GM12878 (cell line): ENCODE measurements around the gene VANGL1. TPM values are rescaled to one million over a fixed set of nuclear protein-coding genes. Genes with fewer than 3 reads are reported as not detected.

Experiments
- ATAC-seq: fragments of 200-7000 bp; cut with Tn5 transposase; 3 replicates; pipeline ENCODE4 v1.9.1; 2020; ENCODE audit warnings: mild to moderate bottlenecking, moderate library complexity
- BruUV-seq: library from RNA; stranded (reverse); fragments of 400-500 nt; replicated peaks from 2 replicates; lab custom pipeline; 2021; lab: Mats Ljungman, UMichigan
- CTCF ChIA-PET: fragments of 300-600 bp; sonication (Branson Sonifier 250); formaldehyde crosslinking; extraction: SDS; loops from one replicate; lab custom pipeline; 2021; ENCODE audit warnings: inconsistent platforms; lab: Yijun Ruan, JAX
- POLR2A ChIA-PET: fragments of 350-600 bp; formaldehyde crosslinking; extraction: SDS; loops from one replicate; lab custom pipeline; 2021; ENCODE audit warnings: inconsistent platforms; lab: Charles Lee
- RAD21 ChIA-PET: fragments of 300-600 bp; sonication (Branson Sonifier 250); formaldehyde crosslinking; loops from one replicate; lab custom pipeline; 2023; ENCODE audit warnings: antibody characterized with exemption; ENCODE audit not compliant: unreplicated experiment; lab: Charles Lee
- SMC1A ChIA-PET: fragments of 300-600 bp; sonication (Branson Sonifier 250); formaldehyde crosslinking; loops from one replicate; lab custom pipeline; 2023; ENCODE audit not compliant: unreplicated experiment, uncharacterized antibody; lab: Charles Lee
- DNase-seq: peaks from one replicate; pipeline ENCODE4 v3.0.0-alpha.2; 2011; ENCODE audit warnings: low read depth, low spot score
- FAIRE-seq: peaks from 3 replicates; lab custom pipeline; 2011; peaks lifted over from hg19 to GRCh38; lab: Jason Lieb, UNC
- H2AFZ ChIP-seq: 2 replicates; pipeline ENCODE4 v1.6.0; 2011; ENCODE audit warnings: low read depth, low read length, control low read depth; ENCODE audit not compliant: control insufficient read depth
- H3K27ac ChIP-seq: 2 replicates; pipeline ENCODE4 v1.5.1; 2011; ENCODE audit warnings: control low read depth; ENCODE audit not compliant: control insufficient read depth, insufficient read depth
- H3K27me3 ChIP-seq, 2 experiments: replicated peaks in 1 of 2; 2 replicates each; pipeline versions ENCODE4 v1.6.0 to v1.6.1; 2011; ENCODE audit warnings: low read length in 1 of 2; ENCODE audit not compliant: control insufficient read depth in 2 of 2, insufficient read depth in 2 of 2
- H3K36me3 ChIP-seq, 2 experiments: 2 replicates each; pipeline ENCODE4 v1.5.1; 2011; ENCODE audit warnings: low read length in 1 of 2; ENCODE audit not compliant: control insufficient read depth in 2 of 2, insufficient read depth in 2 of 2
- H3K4me1 ChIP-seq: 2 replicates; pipeline ENCODE4 v1.6.1; 2011; ENCODE audit warnings: mild to moderate bottlenecking, low read length, moderate library complexity, mixed read lengths; ENCODE audit not compliant: control insufficient read depth, insufficient read depth
- H3K4me2 ChIP-seq: 2 replicates; pipeline ENCODE4 v1.6.0; 2011; ENCODE audit warnings: control low read depth; ENCODE audit not compliant: control insufficient read depth, insufficient read depth
- H3K4me3 ChIP-seq: fragments of 200-600 bp; sonication (generic); 2 replicates; pipeline ENCODE4 v1.5.1; 2016
- H3K79me2 ChIP-seq: 2 replicates; pipeline ENCODE4 v1.6.0; 2011; ENCODE audit warnings: low read length; ENCODE audit not compliant: control insufficient read depth, insufficient read depth
- H3K9ac ChIP-seq: 2 replicates; pipeline ENCODE4 v1.8.0; 2011; ENCODE audit warnings: low read length, control low read depth, mixed read lengths; ENCODE audit not compliant: control insufficient read depth, insufficient read depth
- H3K9me3 ChIP-seq: replicated peaks from 3 replicates; pipeline ENCODE4 v1.5.1; 2011; ENCODE audit warnings: mild to moderate bottlenecking, low read length; ENCODE audit not compliant: control insufficient read depth, insufficient read depth
- H4K20me1 ChIP-seq: 2 replicates; pipeline ENCODE4 v1.6.0; 2011; ENCODE audit not compliant: control insufficient read depth, insufficient read depth
- MTA2 ChIP-seq: fragments of 450-650 bp; IDR thresholded peaks from 2 replicates; pipeline ENCODE4 v1.6.1; 2016; ENCODE audit warnings: low read depth, mild to moderate bottlenecking, moderate library complexity
- MTA3 ChIP-seq: IDR thresholded peaks from 2 replicates; pipeline ENCODE4 v1.6.1; 2012; ENCODE audit warnings: low read length, inconsistent platforms, borderline replicate concordance
- NR2C1 ChIP-seq: fragments of 450-650 bp; IDR thresholded peaks from 2 replicates; pipeline ENCODE4 v1.6.1; 2017; ENCODE audit warnings: antibody characterized with exemption, mild to moderate bottlenecking, moderate library complexity
- PAX8 ChIP-seq: fragments of 450-650 bp; IDR thresholded peaks from 2 replicates; pipeline ENCODE4 v1.6.1; 2017; ENCODE audit warnings: mild to moderate bottlenecking, moderate library complexity
- SREBF1 ChIP-seq: IDR thresholded peaks from 2 replicates; pipeline ENCODE4 v1.6.1; 2012; ENCODE audit warnings: mild to moderate bottlenecking, low read length
- TCF3 ChIP-seq: IDR thresholded peaks from 2 replicates; pipeline ENCODE4 v1.6.1; 2012; ENCODE audit warnings: low read depth, mild to moderate bottlenecking, low read length, borderline replicate concordance; ENCODE audit not compliant: insufficient read depth
- ZNF207 ChIP-seq: fragments of 450-650 bp; IDR thresholded peaks from 2 replicates; pipeline ENCODE4 v1.6.1; 2014; ENCODE audit warnings: antibody characterized with exemption, mild to moderate bottlenecking, borderline replicate concordance
- WGBS: methylation state at CpG from one replicate; pipeline ENCODE4 v1.1.6; 2016; ENCODE audit warnings: low lambda C conversion rate; ENCODE audit not compliant: insufficient replicate concordance, insufficient coverage; ENCODE audit errors: missing lambda C conversion rate; 5-methylcytosine and 5-hydroxymethylcytosine counted together
- in situ Hi-C: fragments of 300-500 bp; cut with MboI; formaldehyde crosslinking; loops from 9 replicates; pipeline ENCODE4 v1.14.3; 2018; ENCODE audit warnings: mixed read lengths
- intact Hi-C: fragments of 100-400 bp; cut with micrococcal nuclease; formaldehyde crosslinking; loops from one replicate; pipeline ENCODE4 v1.14.2; 2022; ENCODE audit not compliant: unreplicated experiment
- polyA plus RNA-seq, 11 experiments: library from polyadenylated mRNA; depleted of rRNA in 4 of 11; unstranded in 6 of 11; stranded (reverse) in 5 of 11; fragments of >200 nt; fragmentation: Nextera tagmentation in 4 of 11; fragmentation: Illumina TruSeq in 1 of 11; extraction: Ambion mirVana in 4 of 11; extraction: Trizol in 1 of 11; gene quantifications; 1 replicate in 1 of 11; 2 replicates in 10 of 11; pipeline versions ENCODE4 v1.2.1 to v1.2.3, GENCODE V29; 2011 to 2016; ENCODE audit warnings: inconsistent platforms in 2 of 11, missing spikeins in 2 of 11, low read depth in 1 of 11
- total RNA-seq, 4 experiments: library from RNA; depleted of rRNA in 3 of 4; stranded (reverse); fragments of >200 nt in 3 of 4; fragmentation: Illumina TruSeq in 1 of 4; extraction: Trizol in 1 of 4; gene quantifications; 2 replicates each; pipeline versions ENCODE4 v1.2.1 to v1.2.3, GENCODE V29; 2013 to 2021
- TF ChIP-seq, protein P1 (sequence below): IDR thresholded peaks from 2 replicates; pipeline ENCODE4 v1.6.1; 2012; ENCODE audit warnings: low read depth, low read length, improper control_type of control experiment

The VANGL1 gene
- total and polyA plus RNA-seq, 10 of the 15 experiments (the other 5 are each of a cell fraction or from before 2014, with no cell fraction given): 0.71 to 12.9 (median 6.3) TPM

DNA sequence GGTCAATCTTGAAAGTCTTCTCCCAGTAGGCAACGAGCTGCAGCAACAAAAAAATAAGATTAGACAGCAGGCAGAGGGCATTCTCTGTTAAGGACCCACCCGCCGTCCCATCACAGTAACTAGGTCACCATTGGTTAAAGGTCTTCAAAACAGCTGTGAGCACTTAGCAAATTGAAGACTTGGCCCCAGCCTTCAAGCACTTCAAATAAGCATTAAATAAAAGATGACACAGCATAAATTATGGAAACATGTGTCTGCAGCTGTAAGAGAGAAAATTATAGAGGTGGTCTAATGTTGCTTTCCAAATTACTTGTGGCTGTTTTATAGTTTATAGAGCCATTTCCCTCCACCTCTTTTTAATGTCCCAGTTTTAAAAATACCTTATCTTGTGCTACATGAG is 61.2 kb downstream of the VANGL1 start:
- intact Hi-C loops (loop anchor here (10.0 kb wide), 1 partner anchor 568 kb away; no protein-coding TSS in a partner anchor), in situ Hi-C loops (no loop called here)
- Histone ChIP-seq H3K4me2 (no peak overlapping the region), H4K20me1 (no peaks in the 10 kb centered on the region), H3K9me3 (no peaks in the 10 kb centered on the region), H3K79me2 (no peaks in the 10 kb centered on the region), H3K27me3 (no peaks in the 10 kb centered on the region), H3K27ac (no peak overlapping the region), H3K4me1 (no peaks in the 10 kb centered on the region), H3K4me3 (no peak overlapping the region), H3K9ac (no peak overlapping the region), H2AFZ (no peak overlapping the region), H3K36me3 (no peaks in the 10 kb centered on the region)
- SMC1A ChIA-PET: interaction anchor here (0.6 kb wide), 1 partner anchor 55 kb away, joined by 3 read pairs; no protein-coding TSS in a partner anchor
- no peak for DNase-seq
- TF ChIP-seq ZNF207: no peak
- TF ChIP-seq MTA2: no peak
- TF ChIP-seq NR2C1: no peak
- TF ChIP-seq, protein P1, sequence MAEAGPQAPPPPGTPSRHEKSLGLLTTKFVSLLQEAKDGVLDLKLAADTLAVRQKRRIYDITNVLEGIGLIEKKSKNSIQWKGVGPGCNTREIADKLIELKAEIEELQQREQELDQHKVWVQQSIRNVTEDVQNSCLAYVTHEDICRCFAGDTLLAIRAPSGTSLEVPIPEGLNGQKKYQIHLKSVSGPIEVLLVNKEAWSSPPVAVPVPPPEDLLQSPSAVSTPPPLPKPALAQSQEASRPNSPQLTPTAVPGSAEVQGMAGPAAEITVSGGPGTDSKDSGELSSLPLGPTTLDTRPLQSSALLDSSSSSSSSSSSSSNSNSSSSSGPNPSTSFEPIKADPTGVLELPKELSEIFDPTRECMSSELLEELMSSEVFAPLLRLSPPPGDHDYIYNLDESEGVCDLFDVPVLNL: no peak
- no peak for TF ChIP-seq TCF3
- no peak for TF ChIP-seq MTA3
- no peak for TF ChIP-seq PAX8
- no peak for TF ChIP-seq SREBF1
- POLR2A ChIA-PET: no interaction called here
- no peak for ATAC-seq
- no TSS peak for BruUV-seq
- 57% methylated on average over 3 of the region's 3 CpGs for WGBS
- RAD21 ChIA-PET: no interaction called here
- CTCF ChIA-PET: interaction anchor here (0.6 to 4.9 kb wide), 2 partner anchors 95 to 408 kb away, joined by 3 to 97 read pairs; no protein-coding TSS in a partner anchor
- no peak for FAIRE-seq
